Naive thymus-derived CD4-positive, alpha-beta T cell (primary cell): ENCODE measurements around the gene CD72. TPM values are rescaled to one million over a fixed set of nuclear protein-coding genes. Genes with fewer than 3 reads are reported as not detected.
"Not testable (repeated sequence)": the region's sequence is repeated elsewhere in the genome, so short reads cannot be mapped to it uniquely, and the experiment has no call there.

Experiments used
- ATAC-seq: fragments of 150-1000 bp; cut with Tn5 transposase; 2 replicates; pipeline ENCODE4 v1.10.0; 2021; ENCODE audit warnings: mild to moderate bottlenecking, moderate library complexity
- CTCF ChIA-PET: fragments of 350-600 bp; sonication (Branson Sonifier 250); formaldehyde crosslinking; loops from one replicate; lab custom pipeline; 2021; ENCODE audit warnings: antibody characterized with exemption; lab: Charles Lee
- POLR2A ChIA-PET: fragments of 350-600 bp; sonication (Branson Sonifier 250); formaldehyde crosslinking; loops from one replicate; lab custom pipeline; 2021; ENCODE audit warnings: antibody characterized with exemption, inconsistent platforms; lab: Charles Lee
- DNase-seq, 9 donors: peaks; one replicate each; pipeline versions ENCODE4 v3.0.0 to v3.0.0-alpha.2; 2020 to 2022; ENCODE audit warnings: mixed read lengths in 1 of 9
- H3K27ac ChIP-seq: one replicate; pipeline ENCODE4 v1.7.0; 2013; ENCODE audit warnings: mild to moderate bottlenecking, low read depth, low read length, moderate library complexity
- H3K27me3 ChIP-seq, 2 donors: one replicate each; pipeline ENCODE4 v1.7.0; 2013; ENCODE audit warnings: low read length in 2 of 2, mild to moderate bottlenecking in 2 of 2, moderate library complexity in 2 of 2; ENCODE audit not compliant: control insufficient read depth in 2 of 2, insufficient read depth in 2 of 2
- H3K36me3 ChIP-seq, 3 experiments: 1 replicate in 2 of 3; 2 replicates in 1 of 3; pipeline ENCODE4 v1.7.0; 2013; ENCODE audit warnings: low read length in 3 of 3, mild to moderate bottlenecking in 3 of 3, moderate library complexity in 1 of 3; ENCODE audit not compliant: insufficient read depth in 3 of 3, control insufficient read depth in 2 of 3
- H3K4me1 ChIP-seq, 2 donors: one replicate each; pipeline ENCODE4 v1.7.0; 2013; ENCODE audit warnings: low read length in 2 of 2, mild to moderate bottlenecking in 2 of 2, moderate library complexity in 1 of 2; ENCODE audit not compliant: control insufficient read depth in 2 of 2, insufficient read depth in 2 of 2
- H3K4me3 ChIP-seq: 2 replicates; pipeline ENCODE4 v1.7.0; 2013; ENCODE audit warnings: mild to moderate bottlenecking, low read length
- H3K9me3 ChIP-seq, 3 experiments: 1 replicate in 2 of 3; 2 replicates in 1 of 3; pipeline ENCODE4 v1.7.0; 2013; ENCODE audit warnings: low read length in 3 of 3; ENCODE audit not compliant: control insufficient read depth in 2 of 3
- H3K27ac Mint-ChIP-seq, 9 donors: one replicate each; pipeline ENCODE4 v1.8.0; 2020 to 2022; ENCODE audit warnings: mixed read lengths in 9 of 9, mild to moderate bottlenecking in 8 of 9, moderate library complexity in 5 of 9, inconsistent platforms in 2 of 9
- H3K27me3 Mint-ChIP-seq, 5 donors: one replicate each; pipeline ENCODE4 v1.8.0; 2021 to 2022; ENCODE audit warnings: mixed read lengths in 5 of 5, mild to moderate bottlenecking in 1 of 5
- H3K36me3 Mint-ChIP-seq, 5 donors: one replicate each; pipeline ENCODE4 v1.8.0; 2020 to 2022; ENCODE audit warnings: mixed read lengths in 5 of 5, mild to moderate bottlenecking in 3 of 5, inconsistent platforms in 1 of 5
- H3K4me1 Mint-ChIP-seq, 7 donors: one replicate each; pipeline ENCODE4 v1.8.0; 2020 to 2022; ENCODE audit warnings: mixed read lengths in 7 of 7, mild to moderate bottlenecking in 3 of 7, inconsistent platforms in 1 of 7
- H3K4me3 Mint-ChIP-seq, 10 donors: one replicate each; pipeline ENCODE4 v1.8.0; 2020 to 2022; ENCODE audit warnings: mild to moderate bottlenecking in 10 of 10, mixed read lengths in 10 of 10, moderate library complexity in 6 of 10, inconsistent platforms in 2 of 10
- H3K9me3 Mint-ChIP-seq, 11 donors: one replicate each; pipeline ENCODE4 v1.8.0; 2020 to 2022; ENCODE audit warnings: mixed read lengths in 11 of 11, mild to moderate bottlenecking in 4 of 11, inconsistent platforms in 1 of 11, moderate library complexity in 1 of 11
- intact Hi-C, 2 donors: fragments of 100-400 bp; cut with micrococcal nuclease; formaldehyde crosslinking; loops; one replicate each; pipeline ENCODE4 v1.15.1; 2023
- polyA plus RNA-seq, 2 donors: library from polyadenylated mRNA; unstranded; fragments of 300-500 nt; fragmentation: Illumina TruSeq; gene quantifications; one replicate each; pipeline ENCODE4 v1.2.3, GENCODE V29; 2021
- total RNA-seq, 6 experiments: library from RNA in 5 of 6; stranded (reverse) in 5 of 6; gene quantifications; 1 replicate in 5 of 6; 2 replicates in 1 of 6; pipeline ENCODE4 v1.2.3 and lab custom pipeline; 2021 to 2026

The CD72 gene
- total and polyA plus RNA-seq, 7 experiments from 2014 or later, result 0.40 to 12.1 (median 5.2) TPM

DNA sequence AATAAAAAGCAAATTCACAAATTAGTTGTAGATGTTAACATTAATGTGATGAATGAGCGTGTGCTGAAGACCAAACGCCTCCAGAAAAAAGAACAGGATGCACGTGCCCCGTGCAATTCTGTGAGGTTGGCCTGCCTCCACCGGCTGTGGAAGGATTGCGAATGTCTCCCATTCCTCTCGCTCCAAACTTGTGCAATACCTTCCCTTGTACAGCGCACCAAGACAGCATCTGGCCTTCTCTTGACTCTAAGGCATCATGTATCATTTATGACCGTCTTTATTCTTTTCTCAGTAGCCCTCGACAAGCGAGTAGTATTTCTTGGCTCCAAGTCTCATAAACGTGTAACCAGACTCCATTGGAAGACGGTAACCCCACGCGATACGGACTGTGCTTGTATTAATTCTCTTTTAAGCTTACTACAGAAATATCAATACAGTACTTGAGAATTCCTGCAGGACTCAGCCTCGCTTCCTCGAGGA is 14.7 kb downstream of the CD72 start:
- ATAC-seq (no peak), DNase-seq (no peak)
- H3K27ac Mint-ChIP-seq, result peak overlapping the region; percentile 94 to 99 (median 98)
- Histone ChIP-seq H3K9me3 (no peaks in the 10 kb centered on the region), H3K4me3 (peak overlapping the region; percentile 63), H3K36me3 (peaks cover 8 to 13% (median 11%) of the 10 kb centered on the region in 3 experiments), H3K4me1 (peaks cover 22 to 24% of the 10 kb centered on the region in 2 donors), H3K27ac (peak overlapping the region; percentile 59), H3K27me3 (no peaks in the 10 kb centered on the region)
- ChIA-PET CTCF (interaction anchor here (0.7 to 1.3 kb wide), 14 partner anchors 14 to 292 kb away, joined by 3 to 8 read pairs (median 4); partner anchors contain the start of genes GBA2, RGP1 and TLN1), POLR2A (interaction anchor here (0.7 to 2.0 kb wide), 8 partner anchors 37 to 501 kb away, joined by 3 to 25 read pairs (median 4); partner anchors contain the start of genes CCDC107, CREB3, RMRP and SPAG8)
- peaks cover 21 to 42% (median 35%) of the 10 kb centered on the region in 7 donors for H3K4me1 Mint-ChIP-seq
- peaks cover 0 to 3% (median 0%) of the 10 kb centered on the region in 11 donors for H3K9me3 Mint-ChIP-seq
- peaks cover 0 to 12% (median 4%) of the 10 kb centered on the region in 5 donors for H3K36me3 Mint-ChIP-seq
- H3K27me3 Mint-ChIP-seq, result no peaks in the 10 kb centered on the region
- H3K4me3 Mint-ChIP-seq, result peak overlapping the region; percentile 92 to 100 (median 98)
- intact Hi-C loops, result loop anchor here (1.0 to 10.0 kb wide), 10 partner anchors 111 to 1559 kb away; partner anchors contain the start of genes DNAI1 (in 1 of the 2), FAM219A (in 1 of the 2), FAM221B (in 1 of the 2) and KIF24 (in 1 of the 2)

DNA sequence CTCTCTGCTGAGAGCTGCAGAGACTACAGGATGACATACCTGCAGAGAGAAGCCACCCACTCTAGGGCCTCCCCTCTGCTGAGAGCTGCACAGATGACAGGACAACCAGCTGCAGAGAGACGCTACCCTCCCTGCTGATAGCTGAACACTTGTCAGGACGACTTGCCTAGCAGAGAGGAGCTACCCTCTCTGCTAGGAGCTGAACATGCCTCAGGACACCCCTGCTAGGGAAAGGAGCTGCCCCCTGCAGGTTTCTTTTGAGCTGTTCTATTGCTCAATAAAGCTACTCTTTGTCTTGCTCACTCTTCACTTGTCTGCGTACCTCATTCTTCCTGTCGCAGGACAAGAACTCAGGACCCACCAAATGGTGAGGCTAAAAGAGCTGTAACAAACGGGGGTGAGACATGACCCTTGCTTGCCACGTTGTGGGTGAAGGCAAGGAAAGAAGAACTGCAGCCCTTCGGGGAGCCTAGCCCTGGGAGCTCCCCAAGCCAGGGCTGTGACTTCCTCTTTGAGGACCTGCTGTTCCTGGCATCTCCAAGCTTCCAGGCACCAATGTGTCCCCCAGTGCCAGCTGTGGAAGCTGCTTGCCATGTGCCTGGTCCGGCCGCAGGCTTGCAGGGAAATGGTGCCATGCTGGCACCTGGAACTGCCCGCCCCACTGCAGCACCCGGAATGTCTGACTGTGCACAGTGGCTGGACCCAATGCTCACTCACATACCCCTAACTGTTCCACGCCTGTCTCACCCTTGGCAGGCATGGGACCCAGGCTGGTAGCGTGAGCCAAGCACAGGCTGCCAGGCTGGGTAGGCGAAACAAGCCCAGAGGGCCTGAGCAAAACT is 18.2 kb downstream of the CD72 start:
- no peak overlapping the region for H3K27ac ChIP-seq
- POLR2A ChIA-PET, result interaction anchor here (1.3 kb wide), 1 partner anchor 17 kb away, joined by 3 read pairs; no protein-coding TSS in a partner anchor
- intact Hi-C loops, result loop anchor here (5.0 to 10.0 kb wide), 9 partner anchors 108 to 1555 kb away; partner anchors contain the start of genes DNAI1 (in 1 of the 2), FAM219A (in 1 of the 2), FAM221B (in 1 of the 2) and KIF24 (in 1 of the 2)
- CTCF ChIA-PET, result interaction anchor here (0.6 to 1.3 kb wide), 3 partner anchors 11 to 282 kb away, joined by 4 to 5 read pairs (median 5); no protein-coding TSS in a partner anchor
- Mint-ChIP-seq H3K27me3 (no peaks in the 10 kb centered on the region), H3K4me3 (no peak overlapping the region), H3K36me3 (peaks cover 3 to 10% (median 4%) of the 10 kb centered on the region in 5 donors), H3K27ac (no peak overlapping the region), H3K4me1 (peaks cover 13 to 21% (median 19%) of the 10 kb centered on the region in 7 donors), H3K9me3 (peaks cover 0 to 4% (median 0%) of the 10 kb centered on the region in 11 donors)
- H3K27me3 ChIP-seq, result no peaks in the 10 kb centered on the region
- H3K4me3 ChIP-seq, result no peak overlapping the region
- DNase-seq (no peak), ATAC-seq (no peak)
- H3K4me1 ChIP-seq, result peaks cover 8 to 11% of the 10 kb centered on the region in 2 donors
- no peaks in the 10 kb centered on the region for H3K36me3 ChIP-seq
- no peaks in the 10 kb centered on the region for H3K9me3 ChIP-seq

DNA sequence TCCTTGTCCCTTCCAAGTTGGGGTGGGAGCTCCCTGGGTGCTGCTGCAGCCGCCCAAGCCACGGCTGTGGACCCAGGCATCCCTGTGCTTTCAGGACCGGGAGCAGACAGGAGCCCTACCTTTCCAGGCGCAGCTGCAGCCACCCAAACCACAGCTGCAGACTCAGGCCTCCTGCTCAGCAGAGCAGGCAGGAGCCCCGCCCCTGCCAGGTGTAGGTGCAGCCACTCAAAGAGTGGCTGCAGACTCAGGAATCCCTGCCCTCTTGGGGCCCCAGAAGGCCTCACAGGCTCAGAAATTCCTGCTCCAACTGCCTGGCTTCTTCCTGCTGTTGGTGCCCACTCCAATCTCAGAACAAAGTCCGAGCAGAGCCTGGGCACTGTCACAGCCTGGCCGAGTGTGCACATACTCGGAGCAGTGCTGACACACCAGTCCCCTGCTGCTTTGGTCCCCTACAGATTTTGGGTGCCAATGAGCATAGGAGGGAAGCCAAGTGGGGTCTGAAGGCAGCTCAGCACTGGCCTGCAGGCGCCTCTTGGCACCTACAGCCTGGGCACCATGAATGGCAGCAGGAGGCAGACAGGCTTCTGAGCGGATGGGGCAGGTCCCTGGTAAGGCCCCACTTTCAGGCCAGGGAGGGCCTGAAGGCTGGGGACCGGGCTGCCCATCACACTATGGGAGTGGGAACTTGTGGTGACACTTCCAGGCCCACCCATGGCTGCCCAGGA is 19.2 kb downstream of the CD72 start:
- no peaks in the 10 kb centered on the region for H3K27me3 ChIP-seq
- ChIA-PET CTCF (interaction anchor here (1.3 kb wide), 1 partner anchor 12 kb away, joined by 5 read pairs; no protein-coding TSS in a partner anchor), POLR2A (no interaction called here)
- H3K4me1 ChIP-seq, result peaks cover 8 to 11% of the 10 kb centered on the region in 2 donors
- Mint-ChIP-seq H3K4me1 (peaks cover 8 to 17% (median 13%) of the 10 kb centered on the region in 7 donors), H3K9me3 (peaks cover 0 to 9% (median 5%) of the 10 kb centered on the region in 11 donors), H3K36me3 (peaks cover 4 to 15% (median 9%) of the 10 kb centered on the region in 5 donors), H3K4me3 (no peak overlapping the region), H3K27ac (no peak overlapping the region), H3K27me3 (no peaks in the 10 kb centered on the region)
- H3K9me3 ChIP-seq, result peaks cover 0 to 5% (median 0%) of the 10 kb centered on the region in 3 experiments
- ATAC-seq, result no peak
- no peak overlapping the region for H3K27ac ChIP-seq
- H3K36me3 ChIP-seq, result no peaks in the 10 kb centered on the region
- intact Hi-C loops, result no loop called here
- no peak overlapping the region for H3K4me3 ChIP-seq
- no peak for DNase-seq

DNA sequence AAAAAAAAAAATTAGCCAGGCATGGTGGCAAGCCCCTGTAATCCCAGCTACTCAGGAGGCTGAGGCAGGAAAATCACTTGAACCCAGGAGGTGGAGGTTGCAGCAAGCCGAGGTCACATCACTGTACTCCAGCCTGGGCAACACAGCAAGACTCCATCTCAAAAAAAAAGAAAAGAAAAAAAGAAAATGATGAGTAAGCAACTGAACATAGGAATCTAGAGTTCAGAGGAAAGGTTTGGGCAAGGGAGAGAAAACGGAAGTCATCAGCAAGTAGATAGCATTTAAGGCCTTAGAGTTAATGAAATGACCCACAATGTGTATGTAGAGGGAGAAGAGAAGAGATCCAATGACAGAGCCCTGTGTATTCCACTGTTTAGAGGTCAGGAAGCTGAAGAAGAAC is 21.3 kb downstream of the CD72 start:
- H3K27ac Mint-ChIP-seq, H3K4me3 ChIP-seq, H3K4me1 ChIP-seq, H3K4me1 Mint-ChIP-seq, H3K27me3 Mint-ChIP-seq, H3K4me3 Mint-ChIP-seq, H3K36me3 ChIP-seq, POLR2A ChIA-PET, H3K27ac ChIP-seq, DNase-seq, H3K27me3 ChIP-seq, CTCF ChIA-PET, ATAC-seq, intact Hi-C loops: not testable (repeated sequence)
- H3K9me3 ChIP-seq, result peaks cover 0 to 24% (median 5%) of the 10 kb centered on the region in 3 experiments
- peaks cover 0 to 27% (median 19%) of the 10 kb centered on the region in 11 donors for H3K9me3 Mint-ChIP-seq
- H3K36me3 Mint-ChIP-seq, result peaks cover 16 to 26% (median 20%) of the 10 kb centered on the region in 5 donors

DNA sequence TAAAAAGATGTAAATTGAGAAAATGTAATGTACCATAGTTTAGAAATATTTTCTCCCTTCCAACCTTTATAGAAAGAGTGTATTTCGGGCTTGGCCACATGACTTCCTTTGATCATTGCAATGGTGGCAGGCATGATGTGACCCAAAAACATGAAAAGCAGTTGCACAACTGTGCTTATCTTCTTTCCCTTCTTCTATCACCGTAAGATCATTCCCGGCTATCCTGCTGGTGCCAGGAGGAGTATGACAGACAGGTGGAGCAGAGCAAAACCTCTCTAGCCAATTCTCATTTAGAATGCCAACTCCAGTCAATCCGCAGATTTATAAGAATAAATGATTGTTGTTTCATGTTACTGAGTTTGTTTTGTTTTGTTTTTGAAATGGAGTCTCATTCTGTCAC is 23.7 kb downstream of the CD72 start:
- Mint-ChIP-seq H3K9me3 (peaks cover 0 to 32% (median 21%) of the 10 kb centered on the region in 11 donors), H3K27ac (no peak overlapping the region), H3K4me1 (peaks cover 0 to 2% (median 0%) of the 10 kb centered on the region in 7 donors), H3K27me3 (no peaks in the 10 kb centered on the region), H3K4me3 (no peak overlapping the region), H3K36me3 (peaks cover 18 to 26% (median 21%) of the 10 kb centered on the region in 5 donors)
- POLR2A ChIA-PET, result no interaction called here
- H3K27me3 ChIP-seq, result no peaks in the 10 kb centered on the region
- ATAC-seq, result no peak
- peaks cover 0 to 26% (median 5%) of the 10 kb centered on the region in 3 experiments for H3K9me3 ChIP-seq
- no peak for DNase-seq
- H3K4me3 ChIP-seq, result no peak overlapping the region
- CTCF ChIA-PET, result no interaction called here
- intact Hi-C loops, result no loop called here
- peaks cover 0 to 5% (median 0%) of the 10 kb centered on the region in 3 experiments for H3K36me3 ChIP-seq
- no peaks in the 10 kb centered on the region for H3K4me1 ChIP-seq
- H3K27ac ChIP-seq, result no peak overlapping the region

DNA sequence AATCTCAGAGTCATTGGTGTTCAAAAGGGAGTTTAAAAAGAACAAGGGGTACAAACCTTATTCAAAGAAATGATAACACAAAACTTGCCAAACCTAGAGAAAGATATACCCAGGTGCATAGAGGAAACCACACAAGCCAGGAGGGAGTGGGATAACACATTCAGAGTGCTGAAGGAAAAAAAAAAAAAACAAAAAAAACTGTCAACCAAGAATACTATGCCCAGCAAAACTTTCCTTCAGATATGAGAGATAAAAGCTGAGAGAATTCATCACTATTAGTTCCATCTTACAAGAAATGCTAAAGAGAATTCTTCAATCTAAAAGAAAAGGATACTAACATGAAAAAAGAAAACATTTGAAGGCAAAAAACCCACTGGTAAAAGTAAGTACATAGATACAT is 24.6 kb downstream of the CD72 start:
- Mint-ChIP-seq H3K9me3 (peaks cover 0 to 32% (median 21%) of the 10 kb centered on the region in 11 donors), H3K36me3 (peaks cover 18 to 31% (median 26%) of the 10 kb centered on the region in 5 donors), H3K27ac (peak overlapping the region in 1 of 9 donors; percentile 43), H3K4me3 (no peak overlapping the region), H3K4me1 (peaks cover 0 to 2% (median 0%) of the 10 kb centered on the region in 7 donors), H3K27me3 (no peaks in the 10 kb centered on the region)
- POLR2A ChIA-PET, result interaction anchor here (0.6 kb wide), 2 partner anchors 36 to 158 kb away, joined by 5 read pairs; no protein-coding TSS in a partner anchor
- Histone ChIP-seq H3K36me3 (peaks cover 0 to 5% (median 0%) of the 10 kb centered on the region in 3 experiments), H3K9me3 (peaks cover 0 to 26% (median 5%) of the 10 kb centered on the region in 3 experiments), H3K27me3 (no peaks in the 10 kb centered on the region), H3K4me3 (no peak overlapping the region), H3K27ac (no peak overlapping the region), H3K4me1 (no peaks in the 10 kb centered on the region)
- ATAC-seq, result no peak
- CTCF ChIA-PET, result no interaction called here
- intact Hi-C loops, result no loop called here
- DNase-seq, result no peak
